Colonic mucosa (tissue), 4 donors: ENCODE data around the gene NECAB2. TPM values are rescaled to one million over a fixed set of nuclear protein-coding genes. Genes with fewer than 3 reads are reported as not detected.

Experiments
- DNase-seq: peaks from one replicate; pipeline ENCODE4 v3.0.0-alpha.2; 2020
- H3K27ac ChIP-seq: fragments of 200-600 bp; one replicate; pipeline ENCODE4 v1.8.0; 2021
- H3K27me3 ChIP-seq: fragments of 200-600 bp; one replicate; pipeline ENCODE4 v1.8.0; 2021
- H3K36me3 ChIP-seq: fragments of 200-600 bp; one replicate; pipeline ENCODE4 v1.8.0; 2021
- H3K4me1 ChIP-seq: fragments of 200-600 bp; one replicate; pipeline ENCODE4 v1.8.0; 2021; ENCODE audit warnings: mild to moderate bottlenecking
- H3K4me3 ChIP-seq: fragments of 200-600 bp; one replicate; pipeline ENCODE4 v1.8.0; 2021
- H3K9ac ChIP-seq, 2 donors: one replicate each; pipeline ENCODE4 v1.7.0; 2013; ENCODE audit warnings: control low read depth in 2 of 2, low read depth in 2 of 2, low read length in 2 of 2
- H3K9me3 ChIP-seq: fragments of 200-600 bp; one replicate; pipeline ENCODE4 v1.8.0; 2021
- intact Hi-C: fragments of 100-400 bp; cut with DNase I; formaldehyde crosslinking; loops from one replicate; pipeline ENCODE4 v1.14.1; 2022
- total RNA-seq, 2 donors: library from RNA; stranded (reverse); fragmentation: NEBNext Ultra II Directional in 1 of 2; extraction: Animal tissue kit (Norgen Biotek cat#: 25700) in 1 of 2; gene quantifications; one replicate each; pipeline ENCODE4 v1.2.1, GENCODE V29; 2021
- TF ChIP-seq, protein P1 (sequence below): fragments of 200-600 bp; IDR thresholded peaks from one replicate; pipeline ENCODE4 v1.8.0; 2022; ENCODE audit warnings: antibody characterized with exemption, mild to moderate bottlenecking
- donor health status: healthy.
- donor health status: DM: no; HTN: no; CAD: no.
- donor health status: DM: no; HTN: no; CAD: no.

The NECAB2 gene
- total RNA-seq, 2 donors from 2014 or later = 0.25 to 0.42 TPM

GRCh38 chr16:83934684-83934977, 33.4 kb upstream of the NECAB2 start:
- TF ChIP-seq, protein P1, sequence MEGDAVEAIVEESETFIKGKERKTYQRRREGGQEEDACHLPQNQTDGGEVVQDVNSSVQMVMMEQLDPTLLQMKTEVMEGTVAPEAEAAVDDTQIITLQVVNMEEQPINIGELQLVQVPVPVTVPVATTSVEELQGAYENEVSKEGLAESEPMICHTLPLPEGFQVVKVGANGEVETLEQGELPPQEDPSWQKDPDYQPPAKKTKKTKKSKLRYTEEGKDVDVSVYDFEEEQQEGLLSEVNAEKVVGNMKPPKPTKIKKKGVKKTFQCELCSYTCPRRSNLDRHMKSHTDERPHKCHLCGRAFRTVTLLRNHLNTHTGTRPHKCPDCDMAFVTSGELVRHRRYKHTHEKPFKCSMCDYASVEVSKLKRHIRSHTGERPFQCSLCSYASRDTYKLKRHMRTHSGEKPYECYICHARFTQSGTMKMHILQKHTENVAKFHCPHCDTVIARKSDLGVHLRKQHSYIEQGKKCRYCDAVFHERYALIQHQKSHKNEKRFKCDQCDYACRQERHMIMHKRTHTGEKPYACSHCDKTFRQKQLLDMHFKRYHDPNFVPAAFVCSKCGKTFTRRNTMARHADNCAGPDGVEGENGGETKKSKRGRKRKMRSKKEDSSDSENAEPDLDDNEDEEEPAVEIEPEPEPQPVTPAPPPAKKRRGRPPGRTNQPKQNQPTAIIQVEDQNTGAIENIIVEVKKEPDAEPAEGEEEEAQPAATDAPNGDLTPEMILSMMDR = no peak
- DNase-seq = no peak
- Histone ChIP-seq H3K36me3 (no peaks in the 10 kb centered on the region), H3K4me1 (no peaks in the 10 kb centered on the region), H3K4me3 (no peak overlapping the region), H3K27ac (no peak overlapping the region), H3K27me3 (no peaks in the 10 kb centered on the region), H3K9ac (no peak overlapping the region), H3K9me3 (no peaks in the 10 kb centered on the region)
- intact Hi-C loops = no loop called here

GRCh38 chr16:83935005-83935857, 32.8 kb upstream of the NECAB2 start:
- H3K4me1 ChIP-seq = no peaks in the 10 kb centered on the region
- intact Hi-C loops = no loop called here
- TF ChIP-seq, protein P1 = no peak
- H3K9me3 ChIP-seq = no peaks in the 10 kb centered on the region
- H3K9ac ChIP-seq = no peak overlapping the region
- no peaks in the 10 kb centered on the region for H3K27me3 ChIP-seq
- no peak for DNase-seq
- H3K27ac ChIP-seq = no peak overlapping the region
- H3K4me3 ChIP-seq = no peak overlapping the region
- no peaks in the 10 kb centered on the region for H3K36me3 ChIP-seq

GRCh38 chr16:83935858-83936255, 32.2 kb upstream of the NECAB2 start:
- TF ChIP-seq, protein P1 = no peak
- intact Hi-C loops = no loop called here
- H3K9ac ChIP-seq = no peak overlapping the region
- no peak overlapping the region for H3K4me3 ChIP-seq
- no peaks in the 10 kb centered on the region for H3K9me3 ChIP-seq
- H3K27me3 ChIP-seq = no peaks in the 10 kb centered on the region
- H3K27ac ChIP-seq = no peak overlapping the region
- no peaks in the 10 kb centered on the region for H3K36me3 ChIP-seq
- H3K4me1 ChIP-seq = no peaks in the 10 kb centered on the region
- DNase-seq = no peak

GRCh38 chr16:83936581-83937165, 31.4 kb upstream of the NECAB2 start:
- Histone ChIP-seq H3K27ac (no peak overlapping the region), H3K36me3 (no peaks in the 10 kb centered on the region), H3K27me3 (no peaks in the 10 kb centered on the region), H3K4me1 (no peaks in the 10 kb centered on the region), H3K9ac (no peak overlapping the region), H3K9me3 (no peaks in the 10 kb centered on the region), H3K4me3 (no peak overlapping the region)
- TF ChIP-seq, protein P1 = no peak
- intact Hi-C loops = no loop called here
- DNase-seq = no peak

GRCh38 chr16:83937267-83937666, 30.8 kb upstream of the NECAB2 start:
- Histone ChIP-seq H3K27me3 (no peaks in the 10 kb centered on the region), H3K4me3 (no peak overlapping the region), H3K9ac (no peak overlapping the region), H3K4me1 (no peaks in the 10 kb centered on the region), H3K36me3 (no peaks in the 10 kb centered on the region), H3K9me3 (no peaks in the 10 kb centered on the region), H3K27ac (no peak overlapping the region)
- DNase-seq = no peak
- TF ChIP-seq, protein P1 = no peak
- intact Hi-C loops = no loop called here
